GM18526 (cell line): Measurements from ENCODE around the gene INTS7.

Source experiments
- POLR2A ChIP-seq: IDR thresholded peaks from 3 replicates; pipeline ENCODE4 v1.6.1; 2011; ENCODE audit not compliant: insufficient read length; ENCODE audit errors: extremely low read depth

Gene INTS7

DNA sequence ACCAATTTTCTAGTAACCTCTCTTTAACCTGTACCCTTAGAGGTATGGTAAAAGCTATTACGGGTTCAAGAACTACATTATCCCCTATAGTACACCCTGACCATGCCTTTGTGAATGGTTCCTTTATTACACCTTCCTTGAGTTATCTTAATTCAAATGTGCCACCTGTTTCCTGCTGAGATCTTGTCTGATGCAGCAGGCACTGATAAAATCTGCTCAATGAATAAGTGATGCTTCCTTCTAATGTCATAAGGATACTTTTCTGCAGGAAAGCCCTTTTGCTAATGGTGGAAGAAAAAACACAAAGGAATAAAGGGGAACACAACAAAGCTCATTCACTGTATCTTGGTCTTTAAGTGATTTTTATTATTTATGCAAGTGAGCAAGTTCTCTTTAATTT lies 25.8 kb downstream of the INTS7 start:
- TF ChIP-seq POLR2A, result no peak

DNA sequence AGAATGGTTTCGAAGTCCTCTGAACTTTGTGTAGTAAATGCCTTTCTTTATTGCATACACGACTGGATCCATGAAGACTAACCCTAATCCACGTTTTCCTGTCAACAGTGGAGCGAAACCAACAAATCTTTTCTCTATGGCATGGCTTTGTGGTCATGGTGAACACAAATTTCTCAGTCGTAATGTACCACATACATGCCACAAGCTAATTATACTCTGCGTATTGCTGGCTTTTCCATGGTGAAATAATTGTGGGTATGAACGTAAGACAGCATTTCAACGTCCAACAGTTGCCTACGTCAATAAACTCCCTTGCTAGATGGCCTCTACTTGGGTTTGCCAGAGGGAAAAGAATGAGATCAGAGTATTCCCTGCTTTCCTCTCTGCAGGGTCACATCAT lies 27.5 kb downstream of the INTS7 start:
- TF ChIP-seq POLR2A, result no peak

GRCh38 chr1:212007178-212007577 lies 28.2 kb downstream of the INTS7 start:
- TF ChIP-seq POLR2A, result no peak

DNA sequence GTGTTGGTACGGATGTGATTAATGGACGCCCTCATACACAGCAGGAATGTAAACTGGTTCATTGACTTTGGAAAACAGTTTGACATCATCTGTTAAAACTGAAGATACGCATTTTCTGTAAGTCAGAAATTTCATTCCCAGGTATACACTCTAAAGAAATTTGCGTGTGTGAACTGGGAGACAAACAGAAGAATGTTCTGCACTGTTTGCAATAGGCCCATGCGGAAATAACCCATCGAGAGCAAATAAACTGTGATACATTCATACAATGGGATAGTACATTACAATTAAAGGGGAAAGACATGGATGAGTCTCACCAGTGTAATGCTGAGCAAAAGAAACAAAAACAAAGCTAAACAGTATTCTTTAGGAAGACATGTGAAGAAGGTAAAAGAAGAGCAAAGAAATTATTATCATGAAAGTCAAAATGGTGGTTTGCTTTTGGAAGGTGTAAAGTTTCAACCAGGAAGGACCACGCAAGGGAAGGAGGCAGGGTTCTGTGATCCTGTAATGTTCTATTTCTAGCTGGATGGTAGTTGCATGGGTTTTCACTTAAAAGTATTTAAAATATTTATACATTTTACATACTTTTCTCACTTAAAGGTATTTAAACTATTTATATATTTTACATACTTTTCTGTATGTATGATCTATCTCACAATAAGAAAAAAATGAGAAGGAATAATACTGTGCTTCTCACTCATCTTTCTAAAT lies 30.3 kb downstream of the INTS7 start:
- no peak for TF ChIP-seq POLR2A

DNA sequence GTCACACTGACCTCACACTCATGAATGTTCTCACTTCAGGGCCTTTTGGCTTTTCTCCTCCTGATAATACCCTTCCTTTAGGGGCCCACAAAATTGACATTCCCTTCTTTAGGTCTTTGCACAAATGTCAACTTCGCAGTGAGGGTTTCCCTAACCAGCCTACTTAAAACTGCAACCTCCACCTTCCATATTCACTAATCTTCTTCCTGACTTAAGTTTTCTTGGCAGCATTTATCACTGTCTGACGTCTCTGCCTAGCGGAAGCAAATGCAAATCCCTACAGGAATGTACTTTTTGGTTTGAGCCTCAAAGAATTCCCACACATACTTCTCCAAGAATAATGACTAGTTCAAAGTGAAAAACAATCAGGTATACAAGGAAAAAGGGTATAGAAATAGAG lies 32.8 kb downstream of the INTS7 start:
- no peak for TF ChIP-seq POLR2A

GRCh38 chr1:211991695-211992094 lies 43.7 kb downstream of the INTS7 start:
- TF ChIP-seq POLR2A, result no peak

GRCh38 chr1:211986628-211987254 lies 48.6 kb downstream of the INTS7 start:
- TF ChIP-seq POLR2A, result no peak

- no peak for TF ChIP-seq POLR2A
These were observed 49.6 kb downstream of the INTS7 start for GRCh38 chr1:211985556-211986264.

GRCh38 chr1:211978596-211978995 lies 56.8 kb downstream of the INTS7 start:
- no peak for TF ChIP-seq POLR2A

- no peak for TF ChIP-seq POLR2A
These were observed 60.0 kb downstream of the INTS7 start for GRCh38 chr1:211975152-211975941.

DNA sequence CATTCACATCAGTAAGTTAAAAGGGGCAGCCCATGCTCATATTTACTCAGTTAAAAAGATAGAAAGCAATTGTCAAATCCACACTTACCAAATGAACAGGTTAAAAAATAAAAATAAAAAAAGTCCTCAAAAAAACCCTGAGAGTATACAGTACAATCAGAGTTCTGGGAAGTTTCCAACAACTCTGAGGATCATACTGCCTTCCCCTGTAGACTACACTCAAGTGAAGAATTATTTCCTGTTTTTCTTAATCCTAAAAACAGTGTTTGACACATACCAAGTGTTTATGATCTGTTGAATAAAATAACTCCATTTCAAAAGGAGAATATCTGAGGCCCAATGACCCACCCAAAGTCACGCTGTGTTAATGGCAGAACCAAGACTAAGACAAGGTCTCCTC lies 61.8 kb downstream of the INTS7 start:
- TF ChIP-seq POLR2A, result no peak

DNA sequence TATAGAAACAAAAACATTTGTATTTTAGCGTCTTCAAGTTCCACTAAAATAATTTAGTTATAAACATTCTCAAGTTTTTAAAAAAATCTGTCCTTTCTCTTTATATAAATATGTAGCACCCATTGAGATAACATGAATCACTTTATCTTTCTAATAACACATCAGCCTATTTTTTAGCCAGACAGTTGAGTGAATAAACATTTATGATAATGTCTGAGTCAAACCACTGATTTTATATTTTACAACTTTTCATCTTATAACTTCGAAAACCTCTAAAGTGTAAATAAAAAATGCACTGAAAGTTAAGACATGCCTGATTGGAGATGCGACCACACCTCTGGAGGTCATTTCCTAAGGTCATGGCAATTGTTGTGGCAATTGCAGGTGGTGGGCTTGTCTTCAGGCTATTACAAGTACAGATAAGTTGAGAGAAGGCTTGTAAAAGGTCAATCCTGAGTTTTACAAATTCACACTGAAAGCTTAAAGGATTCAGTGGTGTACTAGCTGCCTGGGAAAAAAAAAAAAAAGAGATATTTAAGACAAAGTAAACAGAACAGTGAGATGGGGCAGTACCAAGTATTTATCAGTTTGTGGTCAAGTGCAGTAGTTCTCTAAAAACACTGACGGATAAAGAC lies 67.0 kb downstream of the INTS7 start:
- no peak for TF ChIP-seq POLR2A

GRCh38 chr1:211967704-211968103 lies 67.7 kb downstream of the INTS7 start:
- no peak for TF ChIP-seq POLR2A

DNA sequence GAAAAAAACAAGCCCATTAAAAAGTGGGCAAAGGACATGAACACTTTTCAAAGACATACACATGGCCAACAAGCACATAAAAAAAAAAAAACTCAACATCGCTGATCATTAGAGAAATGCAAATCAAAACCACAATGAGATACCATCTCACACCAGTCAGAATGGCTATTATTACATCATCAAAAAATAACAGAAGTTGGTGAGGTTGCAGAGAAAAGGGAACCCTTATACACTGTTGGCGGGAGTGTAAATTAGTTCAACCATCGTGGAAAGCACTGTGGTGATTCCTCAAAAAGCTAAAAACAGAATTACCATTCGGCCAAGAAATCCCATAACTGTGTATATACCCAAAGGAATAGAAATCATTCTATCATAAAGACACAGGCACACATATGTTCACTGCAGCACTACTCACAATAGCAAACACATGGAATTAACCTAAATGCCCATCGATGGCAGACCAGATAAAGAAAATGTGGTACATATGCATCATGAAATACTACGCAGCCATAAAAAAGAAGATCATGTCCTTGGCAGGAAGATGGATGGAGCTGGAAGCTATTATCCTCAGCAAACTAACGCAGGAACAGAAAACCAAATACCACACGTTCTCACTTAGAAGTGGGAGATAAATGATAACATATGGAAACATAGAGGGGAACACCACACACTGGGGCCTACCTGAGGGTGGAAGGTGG lies 70.1 kb downstream of the INTS7 start:
- TF ChIP-seq POLR2A, result no peak
